Glomerular visceral epithelial cell (primary cell): ENCODE measurements around the gene PHYHIPL.

Source experiments
- DNase-seq: peaks from one replicate; pipeline ENCODE4 v3.0.0-alpha.2; 2016; ENCODE audit errors: extremely low spot score

The PHYHIPL gene

DNA sequence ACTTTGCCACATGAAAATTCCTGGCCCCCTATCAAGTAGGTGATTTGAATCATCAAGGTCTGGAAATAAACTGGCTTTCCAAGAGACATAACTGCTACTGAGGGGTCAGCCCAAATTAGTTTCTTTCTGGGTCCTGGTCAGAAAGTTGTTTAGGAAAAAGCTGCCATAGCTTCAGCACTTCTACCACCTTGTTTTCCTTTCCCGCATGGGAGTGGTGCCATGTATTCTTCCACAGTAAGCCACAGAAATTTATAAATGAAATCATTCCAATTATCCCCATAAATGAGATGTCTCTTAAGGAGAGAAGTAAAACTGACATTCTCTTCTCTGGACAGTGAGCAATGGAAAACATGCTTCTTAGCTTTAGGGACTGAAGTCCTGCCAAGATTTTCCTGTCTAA is 80.8 kb downstream of the PHYHIPL start:
- no peak for DNase-seq

DNA sequence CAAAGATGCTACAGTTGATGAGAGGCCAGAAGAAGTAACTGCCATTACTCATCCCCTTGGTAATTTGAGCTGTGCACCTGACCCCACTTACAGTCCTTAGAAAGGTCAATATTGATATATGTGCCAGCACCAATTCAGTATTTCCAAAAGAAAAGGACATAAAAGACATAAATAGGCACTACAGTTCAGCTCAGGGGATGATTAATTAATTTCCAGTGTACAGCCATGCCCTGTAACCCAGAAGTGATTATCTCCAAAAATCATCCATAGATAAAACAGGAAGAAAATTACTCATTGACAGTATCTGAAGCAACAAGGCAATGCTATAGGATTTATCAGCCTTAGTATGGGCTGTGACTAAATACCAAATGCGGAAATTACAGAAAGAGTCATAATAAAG is 82.4 kb downstream of the PHYHIPL start:
- no peak for DNase-seq

DNA sequence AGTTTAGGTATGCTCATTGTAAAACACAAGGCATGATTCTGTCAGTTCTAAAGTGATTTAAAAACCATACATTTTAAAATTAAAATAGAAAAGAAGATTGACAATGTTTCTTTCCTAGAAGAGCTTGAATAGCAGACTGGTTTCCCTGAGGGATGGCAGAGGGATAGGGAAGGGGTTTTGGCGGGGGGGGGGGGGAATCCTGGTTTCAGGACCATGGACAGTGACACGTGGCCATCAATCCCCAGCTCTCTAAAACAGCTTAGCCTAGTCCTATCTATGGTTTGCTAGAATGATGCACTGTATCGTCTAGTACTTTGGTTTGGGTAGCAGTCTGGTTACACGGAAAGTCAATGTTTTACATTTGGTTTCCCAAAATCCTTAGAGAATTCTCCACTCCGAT is 88.7 kb downstream of the PHYHIPL start:
- no peak for DNase-seq

DNA sequence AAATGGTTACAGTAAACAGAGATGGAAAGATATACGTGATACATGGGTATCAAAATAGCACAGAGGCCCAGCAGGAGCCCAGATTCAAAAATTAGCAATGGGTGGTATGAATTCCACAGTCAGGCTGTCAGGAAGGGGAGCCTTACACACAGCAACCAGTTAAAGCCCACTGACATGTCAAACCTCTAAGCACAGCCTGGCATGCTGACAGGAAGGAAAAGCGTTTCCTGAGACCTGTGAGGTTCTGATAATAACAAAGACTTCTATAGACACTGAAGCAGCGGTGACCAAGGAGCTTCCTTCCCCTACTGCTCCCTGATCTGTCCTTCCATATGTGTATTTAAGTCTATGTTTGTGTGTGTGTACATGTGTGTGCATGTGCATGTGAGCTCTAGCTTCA is 89.9 kb downstream of the PHYHIPL start:
- DNase-seq: no peak

DNA sequence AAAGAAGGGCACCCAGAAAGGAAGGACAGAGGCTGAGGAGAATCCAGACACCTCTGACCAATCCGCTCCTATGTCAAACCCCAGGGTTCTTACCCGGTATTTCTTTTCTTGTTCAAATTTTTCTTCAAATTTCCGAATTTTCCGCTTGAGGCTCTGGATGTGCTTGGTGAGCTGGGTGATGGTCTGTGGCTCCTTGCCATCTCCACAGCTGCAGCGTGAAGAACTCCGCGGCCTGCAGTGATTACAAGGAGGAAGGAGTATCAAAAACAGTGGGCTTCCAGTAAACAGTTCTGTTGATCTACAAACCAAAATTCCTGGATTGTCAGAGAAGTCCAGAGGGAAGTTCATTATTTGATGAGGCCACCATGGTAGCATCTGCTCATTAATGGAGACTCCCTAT is 92.0 kb downstream of the PHYHIPL start:
- no peak for DNase-seq

DNA sequence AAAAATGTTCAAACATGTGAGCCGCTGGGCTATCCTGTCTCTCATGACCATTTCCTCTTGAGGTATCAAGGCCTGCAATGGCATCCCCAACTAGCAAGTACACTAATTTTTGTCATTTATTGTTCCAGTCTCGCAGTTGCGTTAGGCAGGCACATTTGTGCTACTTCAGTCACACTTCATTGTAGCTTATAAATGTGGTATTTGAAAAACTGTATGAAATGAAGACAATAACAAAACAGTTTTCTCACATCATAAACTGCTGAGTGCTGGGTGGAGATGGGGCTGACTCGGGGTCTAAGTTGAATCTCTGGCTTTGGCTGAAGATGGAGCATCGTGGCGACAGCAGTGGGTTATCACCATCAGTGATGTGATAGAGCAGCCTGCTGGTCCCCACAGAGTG is 93.2 kb downstream of the PHYHIPL start:
- DNase-seq: no peak

DNA sequence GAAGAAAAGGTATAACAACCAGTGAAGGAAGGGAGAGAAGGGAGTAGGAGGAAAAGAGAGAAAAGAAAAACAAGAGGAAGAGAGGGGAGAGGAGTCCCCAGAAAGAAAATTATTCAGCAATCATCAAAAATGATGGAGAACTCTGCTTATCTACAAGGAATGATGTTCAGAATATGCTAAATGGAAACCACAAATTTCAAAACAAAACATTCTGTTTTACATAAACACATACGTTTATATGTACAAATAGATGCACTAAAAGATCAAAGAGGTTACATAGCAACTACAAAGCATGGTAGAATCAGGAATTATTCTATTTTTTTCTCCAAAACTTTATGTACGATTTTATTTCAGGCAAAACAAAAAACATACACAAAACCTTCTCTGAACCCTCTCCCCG is 94.0 kb downstream of the PHYHIPL start:
- DNase-seq: no peak

DNA sequence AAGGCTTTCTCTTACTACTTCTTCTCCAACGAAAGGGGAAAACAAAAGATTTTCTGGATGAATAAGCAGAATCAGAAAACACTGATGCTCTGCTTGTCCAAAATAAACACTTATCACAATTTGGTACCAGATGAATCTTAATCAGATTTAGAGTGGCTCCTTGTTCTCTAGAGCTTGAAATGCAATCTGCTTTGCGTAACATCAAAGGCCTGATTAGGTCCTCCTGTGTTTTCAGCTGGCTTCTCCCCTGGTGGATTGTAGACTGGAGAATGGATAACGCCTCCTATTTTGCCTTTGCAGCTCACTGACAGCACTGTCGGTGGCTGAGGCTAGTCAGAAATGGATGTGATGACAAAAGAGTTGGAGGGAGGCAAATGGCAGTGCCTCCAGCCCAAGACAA is 94.7 kb downstream of the PHYHIPL start:
- DNase-seq: no peak

DNA sequence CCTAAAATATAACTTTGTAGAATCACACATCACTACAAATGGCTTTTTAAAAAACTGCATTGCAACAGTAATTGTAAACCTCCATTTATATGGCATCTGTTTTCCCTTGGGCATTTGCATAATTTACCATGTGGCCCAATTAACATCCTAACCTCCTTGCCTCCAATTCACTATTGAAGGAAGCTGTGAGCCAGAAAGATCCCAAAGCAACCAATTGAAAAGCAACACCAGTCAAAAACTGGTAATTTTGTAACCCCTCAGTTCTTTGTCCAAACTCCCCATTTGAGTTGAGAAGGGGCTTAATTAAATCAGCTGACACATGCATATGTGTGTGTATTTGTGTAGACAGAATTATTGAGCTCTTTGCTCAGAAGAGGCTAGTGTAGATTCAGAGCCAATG is 95.6 kb downstream of the PHYHIPL start:
- no peak for DNase-seq

DNA sequence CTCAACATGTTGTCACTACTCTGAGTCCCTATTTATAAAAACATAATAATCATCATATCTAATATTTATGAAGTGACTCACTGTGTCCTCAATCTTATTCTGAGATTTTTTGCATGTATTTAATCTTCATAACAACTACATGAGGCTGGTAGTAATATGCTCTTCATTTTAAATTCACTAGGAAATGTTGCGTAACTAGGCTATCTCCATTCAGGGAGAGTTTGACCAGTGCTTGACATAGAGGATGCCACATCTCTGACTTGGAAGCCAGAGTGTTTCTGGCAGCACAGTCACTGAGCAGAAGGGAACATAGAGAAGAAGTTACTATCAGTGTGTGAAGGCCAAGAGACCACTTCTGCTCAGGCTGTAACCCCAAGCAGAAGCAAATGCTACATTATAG is 97.0 kb downstream of the PHYHIPL start:
- DNase-seq: no peak

DNA sequence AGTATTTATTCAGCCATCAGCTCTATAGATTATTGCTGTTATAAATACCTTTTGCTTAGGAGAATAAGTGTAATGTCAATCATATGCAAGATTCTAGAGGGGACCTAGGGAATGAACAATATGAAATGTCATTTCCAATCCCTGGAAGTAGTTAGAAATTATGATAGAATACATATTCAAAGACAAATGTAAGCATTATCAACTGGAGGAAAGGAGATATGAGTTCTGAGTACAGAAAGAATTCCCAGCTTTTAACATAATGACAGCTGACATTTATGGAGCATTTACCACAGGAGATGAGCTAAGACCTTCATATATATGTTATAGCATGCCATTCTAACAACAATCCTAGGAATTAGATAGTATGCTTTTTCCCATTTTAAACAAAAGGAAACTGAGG is 99.7 kb downstream of the PHYHIPL start:
- no peak for DNase-seq

DNA sequence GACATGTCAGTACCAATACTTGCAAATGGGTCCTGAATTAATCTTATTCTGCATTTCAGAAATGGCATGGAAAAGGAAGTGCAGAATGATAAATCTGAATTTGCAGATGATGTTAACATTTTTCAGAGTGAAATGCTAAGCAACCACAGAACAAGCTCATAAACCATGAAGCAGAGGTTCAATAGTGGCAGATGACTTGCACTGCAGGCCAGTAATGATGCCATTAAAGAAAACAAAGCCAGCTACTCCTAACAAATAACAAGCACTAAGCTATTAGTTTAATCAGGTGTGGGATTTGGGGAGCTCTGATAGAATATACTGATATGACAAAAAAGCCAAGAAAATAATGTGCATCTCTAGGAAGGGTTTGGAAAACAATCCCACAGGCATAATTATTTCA is 100.5 kb downstream of the PHYHIPL start:
- no peak for DNase-seq

DNA sequence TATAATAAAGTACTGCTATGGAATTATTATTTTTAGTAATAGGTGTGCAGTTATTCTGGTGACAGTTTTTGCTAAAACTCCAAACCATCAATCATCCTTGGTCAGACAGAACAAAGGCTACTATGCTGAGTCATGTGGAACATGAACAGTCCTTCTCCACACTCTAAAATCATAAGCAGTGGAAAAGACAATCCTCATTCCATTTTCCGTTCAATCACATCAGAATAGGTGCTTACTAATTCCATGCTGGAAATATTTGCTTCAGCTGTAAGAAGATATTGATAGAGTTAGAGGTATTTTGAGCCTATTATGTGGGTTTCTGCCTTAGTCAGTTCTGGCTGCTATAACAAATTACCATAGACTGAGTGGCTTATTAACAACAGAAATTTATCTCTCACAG is 103.0 kb downstream of the PHYHIPL start:
- no peak for DNase-seq

DNA sequence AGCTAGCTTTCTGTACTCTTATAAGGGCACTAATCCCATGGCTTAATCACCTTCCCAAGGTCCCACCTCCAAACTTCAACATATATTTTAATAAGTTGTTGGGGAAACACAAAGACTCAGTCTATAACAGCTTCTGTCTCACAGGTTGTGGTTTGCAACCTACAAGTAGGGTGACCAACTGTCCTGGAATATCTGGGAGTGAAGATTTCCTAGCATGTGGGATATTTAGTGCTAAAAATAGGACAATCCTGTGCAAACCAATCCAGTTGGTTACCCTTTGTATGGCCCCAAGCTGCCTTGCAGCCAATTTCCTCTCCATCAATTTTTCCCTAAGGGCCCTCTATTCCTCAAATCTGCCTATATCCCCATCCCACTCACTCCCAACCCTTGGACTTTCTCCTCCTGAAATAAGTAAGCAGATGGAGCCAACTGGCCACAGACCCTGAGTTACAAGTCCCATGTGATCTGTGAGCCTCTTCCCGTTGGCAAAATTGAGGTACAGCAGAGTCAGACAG is 103.6 kb downstream of the PHYHIPL start:
- no peak for DNase-seq

DNA sequence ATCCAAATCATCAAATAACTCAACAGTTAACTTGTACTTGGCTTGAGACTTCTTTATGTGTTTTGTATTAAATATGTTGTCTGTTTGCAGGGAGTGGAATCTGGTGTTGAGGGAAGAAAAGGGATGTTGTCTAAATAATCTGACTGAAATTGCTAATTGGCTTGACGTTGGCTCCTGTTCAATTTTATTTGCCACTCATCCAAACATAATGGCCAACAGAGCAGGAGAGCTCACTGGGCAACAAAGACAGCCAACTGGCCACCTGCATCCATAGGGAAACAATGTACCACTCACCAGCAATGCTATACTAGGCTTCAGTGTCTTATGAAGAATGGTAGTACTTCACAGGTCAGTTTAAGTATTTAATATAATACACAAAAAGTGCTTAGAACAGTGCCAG is 105.4 kb downstream of the PHYHIPL start:
- DNase-seq: no peak

DNA sequence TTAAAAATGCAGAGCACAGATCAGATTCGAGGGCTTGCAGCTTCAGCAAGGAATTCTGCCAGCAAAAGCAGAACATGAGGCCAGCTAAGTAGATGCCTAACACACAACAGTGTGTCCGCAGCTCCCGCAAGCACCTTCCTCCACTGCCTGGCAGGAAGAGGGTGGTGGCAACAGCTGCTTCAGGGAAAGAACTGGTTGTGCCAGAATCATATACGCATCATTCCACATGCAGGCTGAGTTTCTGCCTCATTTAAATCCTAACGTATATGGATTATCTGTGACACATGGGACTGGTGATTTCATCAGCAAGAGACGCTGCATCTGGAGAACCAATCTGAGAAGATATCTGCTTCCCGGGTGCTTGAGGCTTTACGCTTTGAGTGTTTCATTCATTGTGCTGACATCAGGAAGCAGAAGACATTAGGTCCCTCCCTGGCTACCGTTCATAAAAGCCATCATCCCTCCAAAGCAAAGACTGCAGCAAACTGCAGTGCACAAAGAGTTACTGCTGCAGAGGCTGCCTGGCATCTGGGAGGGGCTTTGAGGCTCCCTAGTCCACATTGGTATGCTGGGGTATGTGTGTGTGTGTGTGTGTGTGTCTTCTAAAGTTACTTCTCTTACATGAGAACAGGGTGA is 107.1 kb downstream of the PHYHIPL start:
- no peak for DNase-seq

DNA sequence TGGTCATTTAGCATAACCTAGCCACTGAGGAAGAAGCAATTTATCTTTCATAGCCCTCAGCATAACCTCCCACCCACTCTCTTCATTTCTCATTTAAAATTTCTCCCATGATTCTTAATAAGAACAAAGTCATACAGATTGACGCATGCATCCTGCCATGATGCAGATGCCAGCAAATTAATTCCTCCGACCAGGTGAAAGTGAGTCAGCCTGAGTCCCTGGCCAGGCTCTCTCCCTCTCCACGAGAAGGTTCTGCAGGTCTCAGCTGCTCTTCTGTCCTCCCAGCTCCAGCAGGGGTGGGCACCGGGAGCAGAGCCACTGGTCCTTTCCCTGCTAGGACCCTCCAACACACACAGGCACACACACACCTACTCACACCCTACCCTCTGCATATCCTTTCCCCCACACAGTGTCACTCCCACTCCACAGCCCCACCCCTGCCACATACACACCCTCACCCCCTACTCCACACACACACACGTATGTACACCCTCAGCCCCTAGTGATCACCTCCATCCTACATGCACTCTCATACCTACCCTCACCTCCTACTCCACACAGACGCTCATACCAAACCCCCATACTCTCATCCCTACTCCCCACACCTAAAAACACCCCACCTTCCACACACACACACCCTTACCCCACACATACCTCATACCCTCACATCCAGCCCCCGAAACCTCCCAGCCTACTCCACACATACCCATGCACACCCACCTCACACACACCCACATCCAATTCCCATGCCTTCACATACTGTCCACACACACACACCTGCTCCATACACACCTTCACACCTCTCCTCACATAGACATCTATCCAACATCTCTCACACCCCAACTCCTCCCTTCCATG is 107.9 kb downstream of the PHYHIPL start:
- no peak for DNase-seq

DNA sequence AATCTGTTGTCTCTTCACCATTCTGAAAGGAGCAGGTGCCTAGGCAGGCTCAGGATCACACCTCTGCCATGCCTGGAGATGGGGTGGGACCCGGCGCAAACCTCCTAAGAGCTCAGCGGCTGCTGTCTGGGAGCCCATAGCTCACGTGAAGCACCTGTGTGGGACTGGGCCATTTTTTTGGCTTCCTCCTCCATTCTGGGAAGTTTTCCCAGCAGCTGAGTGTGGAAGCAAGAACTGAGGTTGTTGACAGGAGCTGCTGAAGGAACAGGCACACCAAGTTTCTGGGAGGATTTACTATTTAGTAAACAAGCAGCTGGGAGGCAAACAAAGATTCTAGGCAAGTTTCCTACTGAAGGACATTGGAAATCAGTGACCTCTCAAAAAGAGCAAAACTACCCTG is 108.6 kb downstream of the PHYHIPL start:
- DNase-seq: no peak

DNA sequence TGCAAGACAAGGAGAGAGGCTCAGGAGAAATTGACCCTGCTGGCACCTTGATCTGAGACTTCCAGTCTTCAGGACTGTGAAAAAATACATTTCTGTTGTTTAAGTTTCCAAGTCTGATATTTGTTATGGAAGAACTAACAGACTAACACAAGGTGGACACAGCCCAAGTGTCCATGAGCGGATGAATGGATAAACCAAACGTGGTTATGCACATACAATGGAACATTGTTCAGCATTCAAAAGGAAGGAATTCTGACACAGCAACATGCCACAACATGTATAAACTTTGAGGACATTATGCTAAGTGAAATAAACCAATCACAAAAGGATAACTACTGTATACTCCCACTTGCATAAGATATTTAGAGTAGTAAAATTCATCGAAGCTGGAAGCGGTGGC is 109.4 kb downstream of the PHYHIPL start:
- no peak for DNase-seq

DNA sequence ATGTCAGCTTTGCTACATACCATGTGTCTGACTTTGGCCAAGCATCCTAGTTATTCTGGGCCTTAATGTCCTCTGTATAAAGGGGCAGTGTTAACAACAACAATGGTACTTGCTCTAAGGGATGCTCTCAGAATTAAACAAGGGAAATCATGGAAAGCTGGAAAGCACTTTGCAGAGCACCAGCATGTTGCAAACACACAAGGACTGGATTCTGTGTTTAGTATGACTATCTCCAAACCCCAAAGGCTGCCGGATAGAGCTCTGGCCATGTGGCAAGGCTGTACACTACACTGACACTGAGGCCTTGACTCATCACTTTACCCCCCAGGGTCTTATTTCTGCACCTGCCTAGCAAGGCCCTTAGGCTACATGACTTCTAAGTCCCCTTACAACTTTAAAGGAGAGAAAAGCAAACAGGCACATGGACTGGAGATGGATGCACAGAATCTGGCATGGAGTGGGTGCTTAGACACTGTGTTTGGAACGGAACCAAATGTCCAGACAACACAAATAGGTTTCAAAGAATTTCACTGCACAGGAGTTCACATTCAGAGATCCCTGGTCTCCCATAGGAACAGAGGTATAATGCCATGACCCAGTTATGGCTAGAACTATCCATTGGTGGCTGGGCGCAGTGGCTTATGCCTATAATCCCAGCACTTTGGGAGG is 111.3 kb downstream of the PHYHIPL start:
- no peak for DNase-seq

DNA sequence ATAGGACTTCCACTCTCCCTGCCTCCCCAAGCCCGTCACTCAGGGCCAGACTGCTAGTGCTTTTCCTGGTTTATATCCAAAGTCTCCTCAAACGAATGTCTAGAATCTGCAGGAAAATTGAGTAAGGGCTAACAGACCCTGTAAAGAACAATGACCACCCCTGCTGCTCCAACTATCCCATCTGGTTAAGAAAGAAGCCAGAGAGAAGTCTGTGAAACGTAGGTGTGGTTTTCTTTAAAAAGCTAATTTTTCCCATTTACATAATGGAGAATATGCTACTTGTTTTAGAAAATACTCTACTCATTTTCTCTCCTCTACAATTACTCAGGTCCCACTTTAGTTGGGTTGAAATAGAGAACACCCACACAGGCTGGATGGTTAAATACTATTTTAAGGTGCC is 113.4 kb downstream of the PHYHIPL start:
- no peak for DNase-seq

DNA sequence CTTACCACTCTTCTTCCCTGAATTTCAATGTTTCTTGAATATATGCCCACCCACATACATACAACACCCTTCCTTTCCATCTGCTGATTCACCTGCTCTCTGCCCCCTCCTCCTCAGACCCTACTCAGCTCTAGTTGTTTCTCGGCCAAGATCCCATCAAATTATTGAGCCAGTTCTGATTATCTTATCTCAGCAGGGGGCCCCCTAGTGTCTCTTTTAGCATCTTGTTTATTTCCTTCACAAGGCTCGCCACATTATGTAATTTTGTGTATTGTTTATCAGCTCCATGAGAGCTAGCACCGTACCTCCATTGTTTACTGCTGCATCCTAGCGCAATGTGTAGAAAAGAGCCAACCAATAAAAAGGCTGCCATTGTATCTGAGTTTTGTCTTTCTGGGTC is 114.0 kb downstream of the PHYHIPL start:
- no peak for DNase-seq
